GM12878 (cell line): ENCODE data around the gene SUMF1. TPM values are rescaled to one million over a fixed set of nuclear protein-coding genes. Genes with fewer than 3 reads are reported as not detected.

Experiments used
- ATAC-seq: fragments of 200-7000 bp; cut with Tn5 transposase; 3 replicates; pipeline ENCODE4 v1.9.1; 2020; ENCODE audit warnings: mild to moderate bottlenecking, moderate library complexity
- BruUV-seq: library from RNA; stranded (reverse); fragments of 400-500 nt; replicated peaks from 2 replicates; lab custom pipeline; 2021; lab: Mats Ljungman, UMichigan
- CTCF ChIA-PET: fragments of 300-600 bp; sonication (Branson Sonifier 250); formaldehyde crosslinking; extraction: SDS; loops from one replicate; lab custom pipeline; 2021; ENCODE audit warnings: inconsistent platforms; lab: Yijun Ruan, JAX
- POLR2A ChIA-PET: fragments of 350-600 bp; formaldehyde crosslinking; extraction: SDS; loops from one replicate; lab custom pipeline; 2021; ENCODE audit warnings: inconsistent platforms; lab: Charles Lee
- RAD21 ChIA-PET: fragments of 300-600 bp; sonication (Branson Sonifier 250); formaldehyde crosslinking; loops from one replicate; lab custom pipeline; 2023; ENCODE audit warnings: antibody characterized with exemption; ENCODE audit not compliant: unreplicated experiment; lab: Charles Lee
- SMC1A ChIA-PET: fragments of 300-600 bp; sonication (Branson Sonifier 250); formaldehyde crosslinking; loops from one replicate; lab custom pipeline; 2023; ENCODE audit not compliant: unreplicated experiment, uncharacterized antibody; lab: Charles Lee
- DNase-seq: peaks from one replicate; pipeline ENCODE4 v3.0.0-alpha.2; 2011; ENCODE audit warnings: low read depth, low spot score
- FAIRE-seq: peaks from 3 replicates; lab custom pipeline; 2011; peaks lifted over from hg19 to GRCh38; lab: Jason Lieb, UNC
- H2AFZ ChIP-seq: 2 replicates; pipeline ENCODE4 v1.6.0; 2011; ENCODE audit warnings: low read depth, low read length, control low read depth; ENCODE audit not compliant: control insufficient read depth
- H3K27ac ChIP-seq: 2 replicates; pipeline ENCODE4 v1.5.1; 2011; ENCODE audit warnings: control low read depth; ENCODE audit not compliant: control insufficient read depth, insufficient read depth
- H3K27me3 ChIP-seq, 2 experiments: replicated peaks in 1 of 2; 2 replicates each; pipeline versions ENCODE4 v1.6.0 to v1.6.1; 2011; ENCODE audit warnings: low read length in 1 of 2; ENCODE audit not compliant: control insufficient read depth in 2 of 2, insufficient read depth in 2 of 2
- H3K36me3 ChIP-seq, 2 experiments: 2 replicates each; pipeline ENCODE4 v1.5.1; 2011; ENCODE audit warnings: low read length in 1 of 2; ENCODE audit not compliant: control insufficient read depth in 2 of 2, insufficient read depth in 2 of 2
- H3K4me1 ChIP-seq: 2 replicates; pipeline ENCODE4 v1.6.1; 2011; ENCODE audit warnings: mild to moderate bottlenecking, low read length, moderate library complexity, mixed read lengths; ENCODE audit not compliant: control insufficient read depth, insufficient read depth
- H3K4me2 ChIP-seq: 2 replicates; pipeline ENCODE4 v1.6.0; 2011; ENCODE audit warnings: control low read depth; ENCODE audit not compliant: control insufficient read depth, insufficient read depth
- H3K4me3 ChIP-seq: fragments of 200-600 bp; sonication (generic); 2 replicates; pipeline ENCODE4 v1.5.1; 2016
- H3K79me2 ChIP-seq: 2 replicates; pipeline ENCODE4 v1.6.0; 2011; ENCODE audit warnings: low read length; ENCODE audit not compliant: control insufficient read depth, insufficient read depth
- H3K9ac ChIP-seq: 2 replicates; pipeline ENCODE4 v1.8.0; 2011; ENCODE audit warnings: low read length, control low read depth, mixed read lengths; ENCODE audit not compliant: control insufficient read depth, insufficient read depth
- H3K9me3 ChIP-seq: replicated peaks from 3 replicates; pipeline ENCODE4 v1.5.1; 2011; ENCODE audit warnings: mild to moderate bottlenecking, low read length; ENCODE audit not compliant: control insufficient read depth, insufficient read depth
- H4K20me1 ChIP-seq: 2 replicates; pipeline ENCODE4 v1.6.0; 2011; ENCODE audit not compliant: control insufficient read depth, insufficient read depth
- ATF3 ChIP-seq: IDR thresholded peaks from 2 replicates; pipeline ENCODE4 v1.6.1; 2011; ENCODE audit warnings: low read depth, mild to moderate bottlenecking, low read length, moderate library complexity, borderline replicate concordance; ENCODE audit errors: extremely low read depth
- CBFB ChIP-seq: IDR thresholded peaks from 2 replicates; pipeline ENCODE4 v1.6.1; 2016; ENCODE audit warnings: antibody characterized with exemption, low read depth
- CHD4 ChIP-seq: fragments of 200-600 bp; sonication (generic); IDR thresholded peaks from 2 replicates; pipeline ENCODE4 v1.6.1; 2016; ENCODE audit warnings: mild to moderate bottlenecking
- DPF2 ChIP-seq: fragments of 450-650 bp; IDR thresholded peaks from 2 replicates; pipeline ENCODE4 v1.6.1; 2017; ENCODE audit warnings: mild to moderate bottlenecking
- IRF3 ChIP-seq: fragments of 450-650 bp; IDR thresholded peaks from 2 replicates; pipeline ENCODE4 v1.6.1; 2014; ENCODE audit warnings: mild to moderate bottlenecking
- MEF2A ChIP-seq: IDR thresholded peaks from 2 replicates; pipeline ENCODE4 v1.6.1; 2011; ENCODE audit warnings: low read depth, mild to moderate bottlenecking, low read length, moderate library complexity; ENCODE audit not compliant: insufficient read depth
- MYB ChIP-seq: fragments of 150-350 bp; IDR thresholded peaks from 2 replicates; pipeline ENCODE4 v1.6.1; 2014; ENCODE audit warnings: mild to moderate bottlenecking, low read depth, low read length, borderline replicate concordance
- NR2C1 ChIP-seq: fragments of 450-650 bp; IDR thresholded peaks from 2 replicates; pipeline ENCODE4 v1.6.1; 2017; ENCODE audit warnings: antibody characterized with exemption, mild to moderate bottlenecking, moderate library complexity
- NRF1 ChIP-seq: conservative IDR thresholded peaks from 2 replicates; pipeline ENCODE4 v1.6.1; 2011; ENCODE audit warnings: mild to moderate bottlenecking, low read depth, low read length, improper control_type of control experiment
- PAX5 ChIP-seq: IDR thresholded peaks from 2 replicates; pipeline ENCODE4 v1.6.1; 2011; ENCODE audit warnings: low read depth, low read length, borderline replicate concordance
- PRDM15 ChIP-seq: fragments of 450-650 bp; formaldehyde crosslinking; IDR thresholded peaks from 2 replicates; pipeline ENCODE4 v1.4.0; 2020; ENCODE audit warnings: mild to moderate bottlenecking, moderate library complexity
- RAD21 ChIP-seq: IDR thresholded peaks from 2 replicates; pipeline ENCODE4 v1.6.1; 2011; ENCODE audit warnings: mild to moderate bottlenecking, low read depth, low read length, moderate library complexity; ENCODE audit not compliant: insufficient read depth
- RB1 ChIP-seq: fragments of 450-650 bp; formaldehyde crosslinking; IDR thresholded peaks from 2 replicates; pipeline ENCODE4 v1.6.1; 2017; ENCODE audit warnings: mild to moderate bottlenecking, borderline replicate concordance
- RUNX3 ChIP-seq: IDR thresholded peaks from 2 replicates; pipeline ENCODE4 v1.6.1; 2012; ENCODE audit warnings: low read length, inconsistent platforms
- SIX5 ChIP-seq: IDR thresholded peaks from 2 replicates; pipeline ENCODE4 v1.6.1; 2011; ENCODE audit warnings: mild to moderate bottlenecking, low read depth, low read length, moderate library complexity; ENCODE audit not compliant: severe bottlenecking
- ZZZ3 ChIP-seq: IDR thresholded peaks from 2 replicates; pipeline ENCODE4 v1.6.1; 2011; ENCODE audit warnings: low read depth; ENCODE audit not compliant: control insufficient read depth, insufficient read length
- WGBS: methylation state at CpG from one replicate; pipeline ENCODE4 v1.1.6; 2016; ENCODE audit warnings: low lambda C conversion rate; ENCODE audit not compliant: insufficient replicate concordance, insufficient coverage; ENCODE audit errors: missing lambda C conversion rate; 5-methylcytosine and 5-hydroxymethylcytosine counted together
- in situ Hi-C: fragments of 300-500 bp; cut with MboI; formaldehyde crosslinking; loops from 9 replicates; pipeline ENCODE4 v1.14.3; 2018; ENCODE audit warnings: mixed read lengths
- intact Hi-C: fragments of 100-400 bp; cut with micrococcal nuclease; formaldehyde crosslinking; loops from one replicate; pipeline ENCODE4 v1.14.2; 2022; ENCODE audit not compliant: unreplicated experiment
- polyA plus RNA-seq, 11 experiments: library from polyadenylated mRNA; depleted of rRNA in 4 of 11; unstranded in 6 of 11; stranded (reverse) in 5 of 11; fragments of >200 nt; fragmentation: Nextera tagmentation in 4 of 11; fragmentation: Illumina TruSeq in 1 of 11; extraction: Ambion mirVana in 4 of 11; extraction: Trizol in 1 of 11; gene quantifications; 1 replicate in 1 of 11; 2 replicates in 10 of 11; pipeline versions ENCODE4 v1.2.1 to v1.2.3, GENCODE V29; 2011 to 2016; ENCODE audit warnings: inconsistent platforms in 2 of 11, missing spikeins in 2 of 11, low read depth in 1 of 11
- total RNA-seq, 4 experiments: library from RNA; depleted of rRNA in 3 of 4; stranded (reverse); fragments of >200 nt in 3 of 4; fragmentation: Illumina TruSeq in 1 of 4; extraction: Trizol in 1 of 4; gene quantifications; 2 replicates each; pipeline versions ENCODE4 v1.2.1 to v1.2.3, GENCODE V29; 2013 to 2021

Gene SUMF1
- total and polyA plus RNA-seq, 10 of the 15 experiments (the other 5 are each of a cell fraction or from before 2014, with no cell fraction given) = 3.2 to 14.3 (median 8.5) TPM

GRCh38 chr3:4343258-4343657 lies 123.8 kb downstream of the SUMF1 start:
- H3K27ac ChIP-seq = no peak overlapping the region
- H4K20me1 ChIP-seq = no peaks in the 10 kb centered on the region
- H3K27me3 ChIP-seq = no peaks in the 10 kb centered on the region
- ATAC-seq (no peak), FAIRE-seq (no peak), DNase-seq (no peak)
- in situ Hi-C loops (no loop called here), intact Hi-C loops (no loop called here)
- no peak overlapping the region for H3K4me2 ChIP-seq
- ChIA-PET SMC1A (interaction anchor here (0.6 to 1.3 kb wide), 6 partner anchors 9 to 333 kb away, joined by 3 to 5 read pairs (median 3); no protein-coding TSS in a partner anchor), POLR2A (interaction anchor here (0.9 kb wide), 1 partner anchor 17 kb away, joined by 8 read pairs; no protein-coding TSS in a partner anchor), RAD21 (interaction anchor here (0.8 kb wide), 1 partner anchor 66 kb away, joined by 3 read pairs; no protein-coding TSS in a partner anchor), CTCF (interaction anchor here (1.0 to 3.3 kb wide), 3 partner anchors 8 to 290 kb away, joined by 3 to 22 read pairs (median 16); no protein-coding TSS in a partner anchor)
- 100% methylated on average over 1 of the region's 1 CpG for WGBS
- no peak overlapping the region for H2AFZ ChIP-seq
- no peaks in the 10 kb centered on the region for H3K4me1 ChIP-seq
- TF ChIP-seq SIX5 (no peak), RUNX3 (no peak), ZZZ3 (no peak), RB1 (no peak), ATF3 (no peak), DPF2 (no peak), NRF1 (no peak), MEF2A (no peak), NR2C1 (no peak), CBFB (no peak), PAX5 (no peak), CHD4 (no peak), RAD21 (no peak), MYB (no peak), IRF3 (no peak), PRDM15 (CRISPR knock-in tag) (no peak)
- no TSS peak for BruUV-seq
- H3K9me3 ChIP-seq = no peaks in the 10 kb centered on the region
- no peak overlapping the region for H3K9ac ChIP-seq
- H3K79me2 ChIP-seq = no peaks in the 10 kb centered on the region
- no peak overlapping the region for H3K4me3 ChIP-seq
- no peaks in the 10 kb centered on the region for H3K36me3 ChIP-seq
